ENCODE data around the gene PI4K2A.
A peak's percentile ranks its signal among the peaks of the same experiment; 100 is the strongest.
"Not testable (repeated sequence)": the region's sequence is repeated elsewhere in the genome, so short reads cannot be mapped to it uniquely, and the experiment has no call there.

Gene PI4K2A

DNA sequence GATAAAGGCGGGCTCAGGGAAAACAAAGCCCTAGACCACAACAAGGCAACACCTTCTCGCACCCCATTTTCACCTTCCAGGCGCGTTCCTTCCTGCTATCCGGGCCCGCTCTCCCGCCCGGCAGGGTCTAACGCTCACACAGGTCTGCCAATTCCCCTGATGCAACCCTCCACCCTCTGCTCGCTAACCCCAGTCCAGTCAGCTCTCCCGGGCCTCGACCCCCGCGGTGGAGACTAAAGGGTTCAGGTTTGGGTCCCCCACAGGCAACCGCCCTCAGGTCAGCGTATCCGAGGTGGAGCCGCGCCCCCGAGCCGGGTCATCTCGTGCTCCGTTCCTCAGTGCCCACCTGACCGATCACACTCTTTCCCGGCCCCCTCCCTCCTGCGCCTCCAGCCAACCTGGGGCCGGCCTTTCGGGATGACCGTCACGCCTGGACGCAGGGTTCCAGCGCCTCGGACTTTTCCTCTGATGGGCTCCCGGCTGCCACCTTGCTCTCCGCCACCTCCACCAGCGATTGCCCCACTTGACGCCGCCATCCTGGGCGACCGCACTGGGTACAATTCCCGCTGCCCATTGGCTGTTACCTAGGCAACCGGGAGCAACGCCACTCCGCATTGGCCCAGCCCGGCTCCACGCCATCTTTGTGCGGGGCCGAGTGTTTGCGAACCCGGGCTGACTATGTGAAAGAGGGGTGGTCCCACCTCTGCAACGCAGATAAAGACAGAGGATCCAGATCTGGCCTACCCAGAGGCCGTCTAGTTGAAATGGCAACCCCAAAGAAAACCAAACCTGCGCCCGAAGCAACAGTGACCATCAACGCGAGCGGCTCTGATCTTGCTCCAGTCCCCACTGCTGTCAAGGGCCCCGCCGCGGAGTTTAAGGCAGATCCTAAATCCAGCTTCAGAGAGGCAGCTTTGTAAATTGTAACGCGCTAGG, 7.3 kb upstream of the PI4K2A start, which contains the start of gene MORN4:
Gene MORN4 (minus strand): TSS at position 552 of the 936 bp plus-strand sequence. CDS start 13,847 bp downstream, outside the sequence.
- DNase-seq (ENCODE audit: low spot score) = peak; percentile 93

DNA sequence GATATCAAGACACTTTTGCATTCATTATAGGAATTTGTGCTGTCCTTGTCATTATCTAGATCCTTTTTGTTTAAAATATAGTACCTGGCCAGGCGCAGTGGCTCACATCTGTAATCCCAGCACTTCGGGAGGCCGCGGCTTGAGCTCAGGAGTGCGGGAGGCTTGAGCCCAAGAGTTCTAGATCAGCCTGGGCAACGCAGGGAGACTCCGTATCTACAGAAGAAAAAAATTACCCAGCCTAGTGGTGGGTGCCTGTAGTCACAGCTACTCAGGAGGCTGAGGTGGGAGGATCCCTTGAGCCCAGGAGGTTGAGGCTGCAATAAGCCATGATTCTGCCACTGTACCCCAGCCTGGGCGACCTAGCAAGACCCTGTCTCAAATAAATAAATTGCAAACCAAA, 6.5 kb upstream of the PI4K2A start:
- DNase-seq (ENCODE audit: low spot score) = no peak

DNA sequence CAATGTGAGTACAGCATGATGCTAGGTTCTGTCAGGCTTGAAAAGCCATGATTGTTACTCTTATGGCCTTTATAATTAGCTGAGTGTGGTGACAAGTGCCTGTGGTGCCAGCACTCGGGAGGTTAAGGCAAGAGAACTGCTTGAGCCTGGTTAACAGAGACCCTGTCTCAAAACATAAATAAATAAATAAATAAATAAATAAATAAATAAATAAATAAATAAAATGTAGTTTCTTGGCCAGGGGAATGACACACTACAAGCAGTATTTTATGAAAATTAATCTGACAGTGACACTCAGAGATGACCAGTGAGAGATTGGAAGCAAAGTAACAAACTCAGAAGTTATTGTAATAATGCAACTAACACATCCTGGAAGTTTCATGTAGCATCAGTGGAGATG, 4.9 kb upstream of the PI4K2A start:
- DNase-seq (ENCODE audit: low spot score) = no peak

DNA sequence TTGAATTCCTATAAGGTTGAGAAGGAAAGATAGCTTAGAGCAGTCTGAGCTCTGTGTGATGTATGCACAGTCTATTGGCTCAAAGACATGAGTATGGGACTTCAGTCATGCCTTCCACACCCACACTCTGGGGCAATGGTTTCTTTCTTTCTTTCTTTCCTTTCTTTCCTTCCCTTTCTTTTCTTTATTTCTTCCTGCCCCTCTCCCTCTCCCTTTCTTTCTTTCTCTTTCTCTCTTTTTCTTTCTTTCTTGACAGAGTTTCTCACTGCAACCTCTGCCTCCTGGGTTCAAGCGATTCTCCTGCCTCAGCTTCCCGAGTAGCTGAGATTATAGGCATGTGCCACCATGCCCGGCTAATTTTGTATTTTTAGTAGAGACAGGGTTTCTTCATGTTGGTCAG, 1.4 kb upstream of the PI4K2A start:
- not testable (repeated sequence) for DNase-seq (ENCODE audit: low spot score)

DNA sequence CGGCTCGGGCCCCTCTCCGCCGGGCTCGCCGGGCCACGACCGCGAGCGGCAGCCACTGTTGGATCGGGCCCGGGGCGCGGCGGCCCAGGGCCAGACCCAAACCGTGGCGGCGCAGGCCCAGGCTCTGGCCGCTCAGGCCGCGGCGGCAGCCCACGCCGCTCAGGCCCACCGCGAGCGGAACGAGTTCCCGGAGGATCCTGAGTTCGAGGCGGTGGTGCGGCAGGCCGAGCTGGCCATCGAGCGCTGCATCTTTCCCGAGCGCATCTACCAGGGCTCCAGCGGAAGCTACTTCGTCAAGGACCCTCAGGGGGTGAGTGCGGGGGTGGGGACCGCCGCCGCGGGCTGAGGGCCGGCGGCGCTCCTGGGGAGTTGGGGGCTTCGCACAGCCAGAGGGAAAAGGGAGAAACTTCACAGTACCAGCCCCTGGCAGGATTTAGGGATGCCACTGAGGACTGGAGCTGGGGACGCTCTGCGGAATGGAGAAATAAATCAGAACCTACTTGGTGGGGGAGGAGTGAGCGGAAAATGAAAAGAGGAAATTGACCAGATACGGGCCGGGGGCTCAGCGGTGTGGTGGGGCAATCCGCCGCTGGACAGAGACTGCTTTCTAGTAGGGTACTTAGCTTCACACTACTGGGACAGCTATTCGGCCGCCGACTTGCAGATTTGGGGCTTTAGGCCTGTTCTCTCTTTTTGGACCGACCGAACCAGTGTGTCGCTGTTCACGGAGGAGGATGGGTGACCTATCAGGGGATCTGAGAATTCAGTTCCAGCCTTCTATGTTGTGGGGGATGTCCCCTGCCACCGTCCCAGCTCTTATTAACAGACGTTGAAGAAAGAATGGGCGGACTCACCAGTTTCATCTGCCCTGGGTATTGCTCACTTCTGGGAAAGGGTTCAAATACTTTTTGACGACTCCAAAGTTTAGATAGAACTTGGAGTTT, 669 bp downstream of the PI4K2A start:
- DNase-seq (ENCODE audit: low spot score) = peak; percentile 39

DNA sequence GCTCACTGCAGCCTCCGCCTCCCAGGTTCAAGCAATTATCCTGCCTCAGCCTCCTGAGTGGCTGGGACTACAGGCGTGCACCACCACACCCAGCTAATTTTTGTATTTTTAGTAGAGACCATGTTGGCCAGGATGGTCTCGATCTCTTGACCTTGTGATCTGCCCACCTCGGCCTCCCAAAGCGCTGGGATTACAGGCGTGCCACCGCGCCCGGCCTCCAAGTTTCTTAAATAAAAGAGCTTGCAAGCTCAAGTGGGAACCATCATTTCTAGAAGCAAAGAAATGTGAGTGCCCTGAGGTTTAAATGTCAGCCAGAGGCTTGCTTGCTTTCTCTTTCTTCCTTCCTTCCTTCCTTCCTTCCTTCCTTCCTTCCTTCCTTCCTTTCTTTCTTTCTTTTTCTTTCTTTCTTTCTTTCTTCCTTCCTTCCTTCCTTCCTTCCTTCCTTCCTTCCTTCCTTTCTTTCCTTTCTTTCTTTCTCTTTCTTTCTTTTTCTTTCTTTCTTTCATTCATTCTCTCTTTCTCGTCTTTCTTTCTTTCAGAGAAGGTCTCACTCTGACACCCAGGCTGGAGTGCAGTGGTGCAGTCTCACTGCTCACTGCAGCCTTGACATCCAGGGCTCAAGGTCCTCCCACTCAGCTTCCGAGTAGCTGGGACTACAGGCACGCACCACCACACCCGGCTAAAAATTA, 2.1 kb downstream of the PI4K2A start:
- not testable (repeated sequence) for DNase-seq (ENCODE audit: low spot score)

DNA sequence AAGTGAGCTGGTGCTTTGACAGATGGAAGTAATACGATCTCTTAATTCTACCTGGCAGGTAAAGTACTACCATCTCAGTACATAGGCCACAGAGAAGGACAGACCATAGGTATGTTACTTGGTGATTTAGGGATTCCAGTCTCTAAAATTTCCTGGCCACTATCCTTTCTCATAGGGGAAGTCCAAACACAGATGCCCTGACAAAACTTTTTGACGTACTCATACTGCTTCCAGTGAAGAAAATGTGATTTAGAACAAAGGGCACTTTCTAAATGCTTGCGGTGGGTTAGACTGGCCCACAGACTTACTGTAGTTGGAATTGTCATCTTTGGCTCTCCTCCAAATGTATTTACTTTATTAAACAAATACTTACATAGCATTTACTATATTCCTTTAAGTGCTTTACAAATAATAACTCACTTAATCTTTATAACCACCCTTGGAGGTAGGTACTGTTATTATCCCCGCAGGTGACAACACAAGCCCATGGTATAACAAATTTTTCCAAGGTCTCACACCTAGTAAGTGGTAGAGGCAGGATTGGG, 3.0 kb downstream of the PI4K2A start:
- DNase-seq (ENCODE audit: low spot score) = no peak

DNA sequence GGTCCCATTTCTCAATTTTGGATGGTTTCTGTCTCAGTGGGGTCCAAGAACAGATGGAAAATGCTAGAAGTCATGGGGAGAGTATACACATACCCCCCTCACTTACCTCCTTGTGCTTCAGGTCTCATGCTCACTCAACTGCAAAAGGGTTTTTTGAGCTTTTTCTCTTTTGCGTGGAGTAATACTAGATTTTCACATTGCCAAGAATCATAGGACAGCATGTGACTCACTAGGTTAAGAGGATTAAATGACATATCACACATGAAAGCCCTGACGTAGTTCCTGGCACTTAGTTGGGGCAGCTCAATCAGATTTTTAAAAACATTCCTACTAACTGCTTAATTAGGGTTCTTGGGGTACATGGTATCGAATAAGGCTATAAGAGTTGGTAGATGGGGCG, 4.5 kb downstream of the PI4K2A start:
- DNase-seq (ENCODE audit: low spot score) = no peak

DNA sequence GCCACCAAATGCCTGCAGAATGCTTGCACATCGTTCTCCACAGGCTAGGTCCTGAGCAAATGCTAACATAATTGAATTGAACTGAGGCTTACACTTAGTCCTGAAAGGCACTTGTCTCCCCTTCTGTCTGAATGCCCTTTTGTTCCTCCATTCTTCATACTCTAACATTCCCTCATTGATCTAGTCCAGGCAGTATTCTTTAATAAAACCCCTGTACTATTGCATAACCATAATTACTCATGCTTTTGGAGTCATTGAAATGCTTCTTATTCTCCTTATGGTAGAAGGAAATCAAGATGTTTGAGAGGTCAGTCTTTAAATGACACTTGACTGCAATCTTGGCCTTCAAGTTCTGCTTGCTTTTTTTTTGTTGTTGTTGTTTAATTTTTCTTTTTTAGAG, 7.1 kb downstream of the PI4K2A start:
- DNase-seq (ENCODE audit: low spot score) = no peak

DNA sequence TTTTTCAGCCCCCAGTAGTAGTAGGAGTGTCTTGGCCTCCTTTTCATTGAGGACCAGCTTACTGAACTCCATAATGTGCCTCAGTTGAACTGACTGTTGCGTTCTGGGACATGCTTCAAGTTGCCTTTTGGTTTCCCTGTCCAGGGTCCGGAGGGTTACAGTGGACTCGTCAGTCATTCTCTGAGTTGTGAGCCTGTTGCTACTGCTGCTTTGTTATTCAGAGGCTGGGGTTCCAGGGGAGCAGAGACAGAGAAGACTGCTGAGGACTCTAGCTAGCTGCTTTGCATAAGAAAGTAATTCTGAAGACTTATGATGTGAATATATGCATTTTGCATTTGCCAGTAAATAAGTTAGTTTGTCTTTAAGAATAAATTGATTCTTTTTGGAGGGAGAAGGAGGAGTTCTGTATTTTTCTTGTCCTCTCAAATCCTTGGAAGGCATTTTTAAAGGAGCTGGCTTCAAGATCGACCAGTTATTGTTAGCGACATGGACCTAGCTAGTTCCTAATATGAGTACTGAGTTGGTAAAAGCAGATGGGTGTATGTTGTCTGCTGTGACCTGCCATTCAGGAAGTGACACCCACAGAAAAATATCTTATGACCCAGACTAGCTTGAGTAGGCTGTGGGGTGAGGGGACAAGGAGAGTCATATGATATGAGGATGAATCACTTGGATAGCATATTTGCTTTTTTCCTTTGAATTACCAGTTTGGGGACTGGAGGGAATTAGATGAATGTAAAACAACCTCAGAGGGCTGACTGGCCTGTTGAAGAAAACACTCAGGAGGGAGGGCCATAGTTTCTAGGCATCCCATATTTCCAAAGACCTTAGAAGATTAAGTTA, 8.3 kb downstream of the PI4K2A start:
- DNase-seq (ENCODE audit: low spot score) = peak; percentile 21

DNA sequence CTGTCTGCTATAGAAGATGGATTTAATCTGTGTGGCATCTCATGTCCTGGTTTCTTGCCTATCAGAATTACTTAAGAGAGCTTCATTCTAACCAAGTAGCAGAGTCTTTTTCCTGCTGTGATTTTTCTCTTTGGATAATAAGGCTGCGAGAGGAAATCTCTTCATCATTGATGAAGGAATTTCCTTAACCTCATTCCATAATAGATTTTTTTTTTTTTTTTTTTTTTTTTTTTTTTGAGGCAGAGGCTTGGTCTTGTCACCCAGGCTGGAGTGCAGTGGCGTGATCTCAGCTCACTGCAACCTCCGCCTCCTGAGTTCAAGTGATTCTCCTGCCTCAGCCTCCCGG, 8.9 kb downstream of the PI4K2A start:
- DNase-seq (ENCODE audit: low spot score) = not testable (repeated sequence)

DNA sequence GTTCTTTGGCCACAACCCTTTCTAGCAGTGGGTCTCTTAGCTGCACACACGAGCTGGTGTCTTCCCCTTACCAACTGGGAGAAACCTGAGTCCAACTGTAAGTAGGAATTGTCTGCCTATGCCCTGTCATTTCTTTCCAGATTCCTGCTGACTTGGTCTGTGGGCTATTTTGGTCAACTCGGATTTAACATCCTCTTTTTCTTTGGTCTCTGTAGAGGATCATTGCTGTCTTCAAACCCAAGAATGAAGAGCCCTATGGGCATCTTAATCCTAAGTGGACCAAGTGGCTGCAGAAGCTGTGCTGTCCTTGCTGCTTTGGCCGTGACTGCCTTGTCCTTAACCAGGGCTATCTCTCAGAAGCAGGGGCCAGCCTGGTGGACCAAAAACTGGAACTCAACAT, 10.3 kb downstream of the PI4K2A start:
- DNase-seq (ENCODE audit: low spot score) = no peak

DNA sequence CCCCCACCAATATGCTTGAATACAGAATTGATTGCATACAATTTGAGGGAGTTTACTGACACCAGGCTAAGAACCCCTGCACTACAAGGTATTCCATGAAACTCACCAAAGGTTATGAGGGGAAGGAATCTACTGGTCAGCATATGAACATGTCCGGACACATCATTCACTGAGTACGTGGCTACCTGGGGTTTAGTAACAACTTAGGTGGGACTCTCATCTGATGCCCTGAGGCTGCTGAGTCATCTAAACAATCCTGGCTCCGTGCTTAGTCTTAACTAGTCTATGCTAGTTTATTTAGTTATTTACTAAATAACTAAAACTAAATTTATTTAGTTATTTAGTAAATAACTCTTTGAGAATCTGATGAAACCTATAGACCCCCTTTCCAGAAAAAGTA, 11.3 kb downstream of the PI4K2A start:
- DNase-seq (ENCODE audit: low spot score) = no peak

DNA sequence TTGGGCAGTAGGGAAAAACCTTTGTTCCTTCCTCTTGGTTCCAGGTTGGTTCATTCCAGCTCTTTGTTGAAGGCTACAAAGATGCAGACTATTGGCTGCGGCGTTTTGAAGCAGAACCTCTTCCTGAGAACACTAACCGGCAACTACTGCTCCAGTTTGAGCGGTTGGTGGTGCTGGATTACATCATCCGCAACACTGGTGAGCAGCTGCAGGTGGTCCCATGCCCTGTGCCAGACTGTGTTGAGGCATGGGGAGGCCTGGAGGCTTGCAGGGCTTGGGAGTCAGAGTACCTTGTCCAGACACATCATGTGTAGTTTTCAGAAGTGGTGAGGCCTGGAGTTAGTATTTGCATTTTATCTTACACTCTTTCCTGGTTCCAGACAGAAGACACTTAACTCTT, 16.3 kb downstream of the PI4K2A start:
- no peak for DNase-seq (ENCODE audit: low spot score)

DNA sequence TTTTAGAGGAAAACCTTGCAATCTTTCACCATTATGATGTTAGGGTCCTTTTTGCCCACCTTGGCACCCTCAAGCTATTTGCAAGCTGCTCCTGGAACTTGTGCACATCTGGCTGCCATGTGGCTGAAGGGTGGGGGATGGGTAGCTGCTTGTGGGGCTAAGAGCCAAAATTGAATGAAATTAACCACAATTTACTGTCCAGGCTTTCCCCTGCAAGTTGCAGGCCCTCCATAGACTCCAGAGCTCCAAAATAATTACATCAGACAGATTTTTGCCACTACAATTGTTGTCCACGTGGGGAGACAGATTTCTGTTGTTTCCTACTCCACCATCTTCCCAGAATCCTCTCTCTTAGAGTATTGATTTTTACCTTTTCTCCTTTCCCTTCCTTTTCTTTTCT, 19.1 kb downstream of the PI4K2A start:
- DNase-seq (ENCODE audit: low spot score) = no peak

DNA sequence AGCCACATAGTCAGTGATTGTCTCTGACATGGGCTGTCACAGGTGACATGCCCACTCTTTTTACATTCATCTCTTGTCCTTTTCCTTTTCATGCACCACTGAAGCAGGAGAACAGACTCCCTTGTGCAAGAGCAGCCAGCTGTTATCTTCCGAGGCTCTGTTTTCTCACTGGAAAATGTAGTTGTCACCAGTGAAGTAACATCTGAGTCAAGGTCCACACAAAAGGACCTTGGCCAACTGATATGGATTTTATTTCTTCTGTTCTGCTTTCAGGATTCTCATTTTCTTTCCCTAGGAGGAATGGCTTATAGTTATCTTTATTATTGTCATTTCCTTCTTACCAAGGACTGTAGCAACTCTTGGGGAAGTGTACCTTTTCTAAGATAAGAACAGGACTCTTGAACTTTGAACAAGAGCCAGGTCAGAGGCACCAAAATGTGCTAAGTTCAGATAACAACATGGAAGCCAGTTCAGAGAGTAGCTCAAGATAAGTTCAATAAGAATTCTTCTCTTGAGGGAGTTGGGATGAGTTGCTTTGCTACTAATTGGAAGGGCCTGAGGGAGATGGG, 23.9 kb downstream of the PI4K2A start:
- no peak for DNase-seq (ENCODE audit: low spot score)

DNA sequence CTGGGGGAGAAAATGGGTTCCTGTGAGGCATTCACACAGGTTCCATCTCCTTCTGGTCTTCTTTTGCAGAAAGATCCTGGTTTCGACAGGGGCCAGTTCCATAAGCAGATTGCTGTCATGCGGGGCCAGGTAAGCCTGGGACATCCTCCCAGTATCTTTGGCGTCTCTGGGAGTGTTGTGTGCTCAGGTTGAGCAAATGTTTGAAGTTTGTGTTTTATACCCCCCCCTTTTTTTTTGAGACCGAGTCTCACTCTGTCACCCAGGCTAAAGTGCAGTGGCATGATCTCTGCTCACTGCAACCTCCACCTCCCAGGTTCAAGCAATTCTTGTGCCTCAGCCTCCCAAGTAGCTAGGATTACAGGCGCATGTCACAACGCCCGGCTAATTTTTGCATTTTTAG, 26.5 kb downstream of the PI4K2A start:
- DNase-seq (ENCODE audit: low spot score) = no peak

DNA sequence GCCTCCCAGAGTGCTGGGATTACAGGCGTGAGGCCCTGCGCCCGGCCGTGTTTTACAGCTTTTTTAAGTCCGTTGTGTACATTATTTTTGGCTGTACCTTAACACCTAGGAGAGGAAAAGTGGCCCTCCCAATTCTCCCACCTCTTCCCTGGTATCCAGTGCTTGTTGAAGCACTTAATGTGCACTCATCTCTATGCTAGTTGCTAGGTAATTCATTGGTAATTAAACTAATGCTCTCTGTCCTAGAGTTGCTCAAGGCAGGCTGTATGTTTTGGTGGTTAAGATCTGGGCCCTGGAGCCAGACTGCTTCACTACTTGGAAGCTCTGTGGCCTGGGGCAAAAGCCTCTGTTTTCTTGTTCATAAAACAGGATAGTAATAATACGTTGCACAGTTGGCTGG, 27.0 kb downstream of the PI4K2A start:
- no peak for DNase-seq (ENCODE audit: low spot score)

DNA sequence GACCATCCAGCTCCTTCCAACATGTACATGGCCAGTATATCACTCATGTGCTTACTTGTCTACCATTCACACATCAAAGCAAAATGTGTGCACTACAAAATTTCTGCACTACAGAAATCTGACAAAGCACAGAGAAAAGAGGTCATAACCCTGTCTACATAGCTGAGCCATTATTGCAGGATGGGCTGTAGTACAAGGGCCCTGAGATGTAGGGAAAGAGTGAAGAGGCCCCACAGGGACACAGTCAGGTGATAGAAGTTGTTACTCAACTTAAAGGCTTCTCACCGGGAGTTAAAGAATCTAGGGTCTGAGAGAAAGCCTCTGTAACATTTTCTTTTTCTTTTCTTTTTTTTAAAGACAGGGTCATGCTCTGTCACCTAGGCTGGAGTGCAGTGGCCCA, 29.1 kb downstream of the PI4K2A start:
- no peak for DNase-seq (ENCODE audit: low spot score)

DNA sequence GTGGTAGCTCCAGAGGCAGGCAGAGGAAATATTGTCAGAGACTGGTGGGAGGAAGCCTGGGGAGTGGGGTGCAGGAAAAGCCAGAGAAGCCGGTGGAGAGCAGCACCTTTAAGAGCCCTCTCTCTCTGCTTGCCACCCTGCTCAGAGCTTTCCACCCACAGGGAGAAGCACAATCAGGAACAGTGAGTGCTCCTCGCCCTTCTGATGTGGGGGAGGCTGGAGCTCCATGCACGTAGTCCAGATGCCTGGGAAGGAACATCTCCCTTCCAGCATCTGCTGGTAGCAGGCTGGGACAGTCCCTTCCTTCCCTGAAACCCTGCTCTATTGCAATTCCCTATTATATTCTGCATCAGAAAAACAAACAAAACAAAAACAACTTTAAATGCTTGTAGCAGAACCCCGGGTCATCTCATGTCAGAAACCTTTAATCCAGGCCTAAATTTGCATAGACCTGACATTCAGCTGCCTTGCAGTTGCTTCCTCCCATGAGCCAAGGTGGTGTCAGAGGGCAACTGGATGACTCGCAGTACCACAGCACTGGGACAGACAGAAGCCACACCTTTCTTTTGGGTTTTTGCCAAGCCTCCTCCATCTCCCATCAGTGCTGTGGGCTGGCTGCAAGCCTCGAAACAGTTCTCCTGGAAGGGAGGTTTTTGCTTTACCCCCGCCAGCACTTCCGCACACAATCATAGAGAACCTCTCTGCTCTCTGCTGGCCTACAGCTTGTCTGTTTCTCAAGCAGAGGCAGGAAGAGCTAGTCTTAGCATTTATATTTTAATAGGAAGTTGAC, 33.5 kb downstream of the PI4K2A start:
- no peak for DNase-seq (ENCODE audit: low spot score)
